SU-DHL-6 (cell line): ENCODE results near the gene EML3.

ENCODE experiments used
- EZH2phosphoT487 ChIP-seq: fragments of 200-600 bp; sonication (generic), shearing (Covaris generic); conservative IDR thresholded peaks from 2 replicates; pipeline ENCODE4 v1.6.1; 2018; ENCODE audit warnings: mild to moderate bottlenecking, antibody characterized with exemption, low read length, moderate library complexity, mixed read lengths
- TF ChIP-seq, protein P1 (sequence below): fragments of 200-600 bp; sonication (generic); IDR thresholded peaks from one replicate; pipeline ENCODE4 v1.5.1; 2017; ENCODE audit warnings: antibody characterized with exemption, mild to moderate bottlenecking, low read length, moderate library complexity; ENCODE audit not compliant: insufficient read depth, poor library complexity, severe bottlenecking

DNA sequence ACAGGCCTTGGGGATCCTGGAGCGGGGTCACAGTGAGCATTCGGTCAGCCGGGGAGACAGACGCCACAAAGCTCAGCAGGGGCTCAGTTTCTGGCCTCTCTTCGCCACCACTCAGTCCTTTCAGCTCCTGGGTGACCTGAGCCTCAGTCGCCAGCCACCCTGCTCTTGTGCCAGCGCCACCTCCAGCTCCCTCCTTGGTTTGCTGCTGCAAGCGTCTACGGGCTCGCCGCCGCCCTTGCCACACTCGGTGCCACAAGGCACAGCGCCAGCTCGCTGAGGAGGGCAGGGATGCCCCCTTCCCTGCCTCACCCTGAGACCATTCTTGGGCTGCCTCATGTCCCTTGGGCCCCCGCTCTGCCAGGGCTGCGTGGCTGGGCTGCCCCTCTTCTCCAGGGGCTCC, 37.4 kb downstream of the EML3 start:
- TF ChIP-seq, protein P1, sequence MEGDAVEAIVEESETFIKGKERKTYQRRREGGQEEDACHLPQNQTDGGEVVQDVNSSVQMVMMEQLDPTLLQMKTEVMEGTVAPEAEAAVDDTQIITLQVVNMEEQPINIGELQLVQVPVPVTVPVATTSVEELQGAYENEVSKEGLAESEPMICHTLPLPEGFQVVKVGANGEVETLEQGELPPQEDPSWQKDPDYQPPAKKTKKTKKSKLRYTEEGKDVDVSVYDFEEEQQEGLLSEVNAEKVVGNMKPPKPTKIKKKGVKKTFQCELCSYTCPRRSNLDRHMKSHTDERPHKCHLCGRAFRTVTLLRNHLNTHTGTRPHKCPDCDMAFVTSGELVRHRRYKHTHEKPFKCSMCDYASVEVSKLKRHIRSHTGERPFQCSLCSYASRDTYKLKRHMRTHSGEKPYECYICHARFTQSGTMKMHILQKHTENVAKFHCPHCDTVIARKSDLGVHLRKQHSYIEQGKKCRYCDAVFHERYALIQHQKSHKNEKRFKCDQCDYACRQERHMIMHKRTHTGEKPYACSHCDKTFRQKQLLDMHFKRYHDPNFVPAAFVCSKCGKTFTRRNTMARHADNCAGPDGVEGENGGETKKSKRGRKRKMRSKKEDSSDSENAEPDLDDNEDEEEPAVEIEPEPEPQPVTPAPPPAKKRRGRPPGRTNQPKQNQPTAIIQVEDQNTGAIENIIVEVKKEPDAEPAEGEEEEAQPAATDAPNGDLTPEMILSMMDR, result no peak
- no peak for TF ChIP-seq EZH2phosphoT487
